ENCODE measurements around the gene MRPS26. TPM values are rescaled to one million over a fixed set of nuclear protein-coding genes. Genes with fewer than 3 reads are reported as not detected.

MRPS26 gene
- total and polyA plus RNA-seq, 4 donors = 19.6 to 50.5 (median 29.2) TPM

DNA sequence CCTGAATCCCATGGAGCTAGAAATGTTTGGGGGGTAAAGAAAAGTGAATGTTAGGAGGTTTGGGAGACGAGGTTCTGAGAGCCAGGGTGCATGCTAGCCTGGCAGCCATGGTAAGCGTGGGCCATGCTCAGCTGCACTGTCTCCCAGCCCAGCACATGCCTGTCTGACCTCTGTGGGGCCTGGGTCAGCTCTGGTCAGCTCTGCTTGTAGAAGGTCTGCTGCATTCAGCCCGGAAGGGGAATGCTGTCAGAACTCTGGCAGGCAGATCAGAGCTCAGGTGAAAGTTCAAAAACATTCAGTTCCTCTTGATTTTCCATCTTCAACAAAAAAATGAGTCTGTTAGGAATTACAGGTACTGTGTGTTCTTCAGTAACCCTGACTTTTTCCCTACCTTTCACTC is 8.2 kb upstream of the MRPS26 start:
- DNase-seq = no peak
- Histone ChIP-seq H3K36me3 (ENCODE audit: control insufficient read depth in 1 of 2, insufficient read depth in 2 of 2, low read length in 1 of 2) (peaks cover 0 to 10% of the 10 kb centered on the region in 2 donors), H3K9me3 (ENCODE audit: control insufficient read depth, low read length) (no peaks in the 10 kb centered on the region), H3K27me3 (ENCODE audit: control insufficient read depth in 1 of 2, insufficient read depth in 2 of 2, low read length in 1 of 2) (no peaks in the 10 kb centered on the region), H3K4me3 (ENCODE audit: low read length in 2 of 2) (no peak overlapping the region), H3K4me1 (ENCODE audit: control insufficient read depth in 1 of 2, insufficient read depth in 2 of 2, low read length in 2 of 2) (no peaks in the 10 kb centered on the region), H3K27ac (ENCODE audit: low read depth in 1 of 2, low read length in 2 of 2) (no peak overlapping the region)
- intact Hi-C loops (cut with DNase I) = no loop called here
- ATAC-seq (ENCODE audit: low FRiP score) = no peak
- 88 to 90% methylated on average over 3 of the region's 3 CpGs for WGBS, 2 donors

DNA sequence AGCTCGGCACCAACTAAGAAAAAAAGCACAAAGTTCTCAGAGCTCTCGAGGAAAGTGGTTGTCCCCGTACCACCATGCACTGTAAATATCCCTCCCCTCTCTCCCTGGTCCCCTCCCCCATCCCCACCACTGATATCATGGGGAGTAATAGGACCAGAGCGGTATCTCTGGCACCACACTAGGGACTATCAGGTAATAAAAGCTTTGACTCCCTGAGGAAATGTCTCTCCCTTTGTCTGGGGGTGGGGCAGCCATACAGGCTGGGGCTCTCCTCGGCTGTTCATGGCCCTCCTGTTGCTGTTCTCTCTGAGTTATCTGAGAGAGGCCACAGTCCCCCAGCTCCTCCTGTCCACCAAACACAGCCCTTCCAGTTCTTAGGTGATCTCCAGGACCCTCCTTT is 7.4 kb upstream of the MRPS26 start:
- Histone ChIP-seq H3K9me3 (ENCODE audit: control insufficient read depth, low read length) (no peaks in the 10 kb centered on the region), H3K4me3 (ENCODE audit: low read length in 2 of 2) (no peak overlapping the region), H3K4me1 (ENCODE audit: control insufficient read depth in 1 of 2, insufficient read depth in 2 of 2, low read length in 2 of 2) (no peaks in the 10 kb centered on the region), H3K36me3 (ENCODE audit: control insufficient read depth in 1 of 2, insufficient read depth in 2 of 2, low read length in 1 of 2) (peaks cover 0 to 10% of the 10 kb centered on the region in 2 donors), H3K27ac (ENCODE audit: low read depth in 1 of 2, low read length in 2 of 2) (no peak overlapping the region), H3K27me3 (ENCODE audit: control insufficient read depth in 1 of 2, insufficient read depth in 2 of 2, low read length in 1 of 2) (no peaks in the 10 kb centered on the region)
- DNase-seq = no peak
- WGBS, 2 donors = 72 to 79% methylated on average over 5 of the region's 5 CpGs
- intact Hi-C loops (cut with DNase I) = no loop called here
- ATAC-seq (ENCODE audit: low FRiP score) = no peak

DNA sequence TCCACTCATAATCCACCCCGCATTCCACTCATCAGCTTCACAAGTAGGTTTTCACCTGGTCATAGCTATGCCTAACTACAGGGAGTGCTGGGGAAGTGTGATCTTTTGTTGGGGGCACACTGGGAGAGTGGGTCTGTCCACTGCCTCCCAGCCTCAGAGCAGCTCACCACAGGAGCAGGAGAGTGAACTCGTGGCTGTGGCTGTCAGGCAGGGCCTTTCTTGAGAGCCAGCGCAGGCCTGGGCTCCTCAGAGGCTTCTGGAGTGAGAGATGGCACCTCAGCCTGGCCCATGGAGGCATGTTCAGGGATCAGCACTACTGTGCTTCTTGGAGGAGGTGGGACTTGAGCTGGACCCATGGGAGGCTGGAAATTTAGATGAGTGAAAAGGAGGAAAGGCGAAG is 6.4 kb upstream of the MRPS26 start:
- Histone ChIP-seq H3K4me3 (ENCODE audit: low read length in 2 of 2) (no peak overlapping the region), H3K27ac (ENCODE audit: low read depth in 1 of 2, low read length in 2 of 2) (no peak overlapping the region), H3K4me1 (ENCODE audit: control insufficient read depth in 1 of 2, insufficient read depth in 2 of 2, low read length in 2 of 2) (no peaks in the 10 kb centered on the region), H3K27me3 (ENCODE audit: control insufficient read depth in 1 of 2, insufficient read depth in 2 of 2, low read length in 1 of 2) (no peaks in the 10 kb centered on the region), H3K36me3 (ENCODE audit: control insufficient read depth in 1 of 2, insufficient read depth in 2 of 2, low read length in 1 of 2) (peaks cover 0 to 10% of the 10 kb centered on the region in 2 donors), H3K9me3 (ENCODE audit: control insufficient read depth, low read length) (no peaks in the 10 kb centered on the region)
- ATAC-seq (ENCODE audit: low FRiP score) (no peak), DNase-seq (no peak)
- WGBS, 2 donors = 77 to 91% methylated on average over 4 of the region's 4 CpGs
- intact Hi-C loops (cut with DNase I) = no loop called here

DNA sequence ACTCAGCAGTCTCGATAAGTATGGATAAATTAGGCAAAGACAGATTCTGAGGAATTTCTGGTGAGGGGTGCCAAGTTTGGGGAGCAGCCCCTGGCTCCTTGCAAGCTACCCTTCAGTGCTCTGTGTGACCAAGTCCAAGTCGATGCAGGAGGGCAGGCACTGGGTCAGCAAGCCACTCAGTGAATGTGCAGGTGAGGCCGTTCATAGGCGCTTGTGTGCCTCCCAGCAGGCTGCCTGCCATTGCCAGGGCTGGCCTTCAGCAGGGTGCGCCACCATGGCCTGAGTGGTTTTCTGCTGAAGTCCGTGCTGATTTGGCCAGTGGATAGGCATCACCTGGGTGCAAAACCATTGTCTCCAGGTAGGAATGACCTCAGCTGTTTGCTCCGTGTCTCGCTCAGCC is 5.8 kb upstream of the MRPS26 start:
- H3K36me3 ChIP-seq (ENCODE audit: control insufficient read depth in 1 of 2, insufficient read depth in 2 of 2, low read length in 1 of 2) = peaks cover 0 to 10% of the 10 kb centered on the region in 2 donors
- intact Hi-C loops (cut with DNase I) = loop anchor here in 1 of 2 donors (10.0 kb wide), 2 partner anchors 165 kb away; partner anchors contain the start of genes DDRGK1, ITPA and PTPRA
- 92 to 94% methylated on average over 8 of the region's 8 CpGs for WGBS, 2 donors

DNA sequence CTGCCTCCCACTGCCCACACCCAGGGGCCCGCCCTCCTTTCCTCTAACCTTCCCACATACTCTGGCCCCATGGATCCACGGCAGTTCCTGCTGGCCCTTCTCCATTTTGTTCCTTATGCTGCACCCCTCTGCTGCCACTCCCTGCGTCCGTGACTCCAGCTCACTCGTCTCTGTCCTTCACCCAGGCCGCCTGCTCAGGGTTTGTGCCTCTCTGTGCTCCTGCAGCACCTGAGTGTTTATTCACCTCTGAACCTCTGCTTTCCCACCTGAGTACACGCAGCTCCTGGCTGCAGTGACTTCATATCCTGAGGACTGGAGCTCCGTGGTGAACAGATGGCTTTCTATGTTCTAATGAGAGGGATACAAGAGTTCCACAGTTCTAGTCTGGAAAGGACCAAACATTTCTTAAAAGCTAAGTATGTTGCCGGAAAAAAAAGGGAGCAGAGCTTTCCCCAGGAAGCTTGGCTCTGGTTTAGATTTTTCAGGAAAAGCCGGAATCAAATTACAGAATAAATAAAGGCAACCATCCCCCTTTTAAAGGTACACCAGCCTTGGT is 3.9 kb upstream of the MRPS26 start:
- H3K4me3 ChIP-seq (ENCODE audit: low read length in 2 of 2) = no peak overlapping the region
- H3K9me3 ChIP-seq (ENCODE audit: control insufficient read depth, low read length) = no peaks in the 10 kb centered on the region
- H3K27me3 ChIP-seq (ENCODE audit: control insufficient read depth in 1 of 2, insufficient read depth in 2 of 2, low read length in 1 of 2) = no peaks in the 10 kb centered on the region
- intact Hi-C loops (cut with DNase I) = loop anchor here in 1 of 2 donors (10.0 kb wide), 2 partner anchors 163 to 167 kb away; partner anchors contain the start of genes DDRGK1, ITPA and PTPRA
- H3K36me3 ChIP-seq (ENCODE audit: control insufficient read depth in 1 of 2, insufficient read depth in 2 of 2, low read length in 1 of 2) = peaks cover 0 to 7% of the 10 kb centered on the region in 2 donors
- H3K27ac ChIP-seq (ENCODE audit: low read depth in 1 of 2, low read length in 2 of 2) = peak overlapping the region in 1 of 2 donors; percentile 50
- 21 to 24% methylated on average over 10 of the region's 10 CpGs for WGBS, 2 donors
- DNase-seq (no peak), ATAC-seq (ENCODE audit: low FRiP score) (no peak)
- H3K4me1 ChIP-seq (ENCODE audit: control insufficient read depth in 1 of 2, insufficient read depth in 2 of 2, low read length in 2 of 2) = no peaks in the 10 kb centered on the region

More for the DNA sequence above, 5.8 kb upstream of the MRPS26 start:
- no peak for DNase-seq
- H3K9me3 ChIP-seq (ENCODE audit: control insufficient read depth, low read length) = no peaks in the 10 kb centered on the region
- ATAC-seq (ENCODE audit: low FRiP score) = no peak
- no peak overlapping the region for H3K27ac ChIP-seq (ENCODE audit: low read depth in 1 of 2, low read length in 2 of 2)
- no peaks in the 10 kb centered on the region for H3K27me3 ChIP-seq (ENCODE audit: control insufficient read depth in 1 of 2, insufficient read depth in 2 of 2, low read length in 1 of 2)
- no peaks in the 10 kb centered on the region for H3K4me1 ChIP-seq (ENCODE audit: control insufficient read depth in 1 of 2, insufficient read depth in 2 of 2, low read length in 2 of 2)
- H3K4me3 ChIP-seq (ENCODE audit: low read length in 2 of 2) = no peak overlapping the region

DNA sequence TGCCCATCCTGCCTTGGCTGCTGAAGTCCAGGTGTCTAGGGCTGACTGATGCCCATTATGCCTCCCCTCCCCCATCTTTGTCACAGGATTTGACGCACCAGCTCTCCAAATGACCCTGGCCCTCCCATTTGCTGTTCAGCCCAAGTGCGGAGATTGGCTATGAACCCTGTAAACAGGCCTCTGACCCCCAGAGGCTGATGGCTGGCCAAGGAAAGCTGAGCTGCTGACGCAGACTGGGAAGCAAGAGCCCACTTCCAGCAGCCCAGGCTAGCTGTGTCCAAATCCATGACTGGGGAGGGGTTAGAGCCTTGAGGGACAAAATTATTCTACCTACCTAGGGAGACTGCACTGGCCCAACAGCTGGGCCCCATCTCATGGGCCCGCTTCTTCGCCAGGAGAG is 3.2 kb upstream of the MRPS26 start:
- Histone ChIP-seq H3K36me3 (ENCODE audit: control insufficient read depth in 1 of 2, insufficient read depth in 2 of 2, low read length in 1 of 2) (peaks cover 0 to under 1% of the 10 kb centered on the region in 2 donors), H3K9me3 (ENCODE audit: control insufficient read depth, low read length) (no peaks in the 10 kb centered on the region), H3K27ac (ENCODE audit: low read depth in 1 of 2, low read length in 2 of 2) (peak overlapping the region in 1 of 2 donors; percentile 49), H3K4me1 (ENCODE audit: control insufficient read depth in 1 of 2, insufficient read depth in 2 of 2, low read length in 2 of 2) (no peaks in the 10 kb centered on the region), H3K4me3 (ENCODE audit: low read length in 2 of 2) (no peak overlapping the region), H3K27me3 (ENCODE audit: control insufficient read depth in 1 of 2, insufficient read depth in 2 of 2, low read length in 1 of 2) (no peaks in the 10 kb centered on the region)
- intact Hi-C loops (cut with DNase I) = loop anchor here in 1 of 2 donors (10.0 kb wide), 2 partner anchors 162 to 168 kb away; partner anchors contain the start of genes DDRGK1, ITPA and PTPRA
- DNase-seq (peak in 1 of 2 donors; percentile 58), ATAC-seq (ENCODE audit: low FRiP score) (peak; percentile 55)
- WGBS, 2 donors = 44 to 61% methylated on average over 5 of the region's 5 CpGs

DNA sequence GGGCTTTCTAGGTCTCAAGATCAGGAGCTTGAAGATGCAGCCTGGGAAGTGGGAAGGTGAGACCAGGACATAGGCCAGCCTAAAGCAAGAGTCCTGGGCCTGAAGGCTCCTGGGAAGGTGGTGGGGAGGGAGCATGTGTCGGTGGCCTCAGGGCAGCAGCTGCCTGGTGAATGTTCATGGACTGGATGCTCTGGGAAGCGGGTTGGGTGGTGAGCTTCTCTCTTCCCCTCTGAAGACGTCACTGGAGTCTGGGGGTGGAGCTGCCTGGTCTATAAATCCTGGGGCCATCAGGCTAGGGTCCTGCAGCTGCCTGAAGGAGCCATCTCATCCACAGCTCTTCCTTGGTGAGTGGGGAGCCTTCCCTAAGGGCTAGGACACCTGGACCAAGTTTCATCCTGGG is 2.5 kb upstream of the MRPS26 start, which contains the start of gene GNRH2:
GNRH2 (plus strand) TSS at position 301 of the 400 bp plus-strand sequence. CDS start 793 bp downstream, outside the sequence.
- intact Hi-C loops (cut with DNase I) = loop anchor here in 1 of 2 donors (10.0 kb wide), 2 partner anchors 161 to 169 kb away; partner anchors contain the start of genes DDRGK1, ITPA and PTPRA
- Histone ChIP-seq H3K36me3 (ENCODE audit: control insufficient read depth in 1 of 2, insufficient read depth in 2 of 2, low read length in 1 of 2) (peaks cover 0 to 1% of the 10 kb centered on the region in 2 donors), H3K27ac (ENCODE audit: low read depth in 1 of 2, low read length in 2 of 2) (peak within 1 kb of the TSS in 1 of 2 donors; percentile 49), H3K4me3 (ENCODE audit: low read length in 2 of 2) (no peak within 1 kb of the TSS), H3K9me3 (ENCODE audit: control insufficient read depth, low read length) (no peaks in the 10 kb centered on the region), H3K27me3 (ENCODE audit: control insufficient read depth in 1 of 2, insufficient read depth in 2 of 2, low read length in 1 of 2) (no peaks in the 10 kb centered on the region), H3K4me1 (ENCODE audit: control insufficient read depth in 1 of 2, insufficient read depth in 2 of 2, low read length in 2 of 2) (no peaks in the 10 kb centered on the region)
- DNase-seq (no peak), ATAC-seq (ENCODE audit: low FRiP score) (no peak)
- WGBS, 2 donors = 86 to 94% methylated on average over 2 to 3 of the region's 3 CpGs

DNA sequence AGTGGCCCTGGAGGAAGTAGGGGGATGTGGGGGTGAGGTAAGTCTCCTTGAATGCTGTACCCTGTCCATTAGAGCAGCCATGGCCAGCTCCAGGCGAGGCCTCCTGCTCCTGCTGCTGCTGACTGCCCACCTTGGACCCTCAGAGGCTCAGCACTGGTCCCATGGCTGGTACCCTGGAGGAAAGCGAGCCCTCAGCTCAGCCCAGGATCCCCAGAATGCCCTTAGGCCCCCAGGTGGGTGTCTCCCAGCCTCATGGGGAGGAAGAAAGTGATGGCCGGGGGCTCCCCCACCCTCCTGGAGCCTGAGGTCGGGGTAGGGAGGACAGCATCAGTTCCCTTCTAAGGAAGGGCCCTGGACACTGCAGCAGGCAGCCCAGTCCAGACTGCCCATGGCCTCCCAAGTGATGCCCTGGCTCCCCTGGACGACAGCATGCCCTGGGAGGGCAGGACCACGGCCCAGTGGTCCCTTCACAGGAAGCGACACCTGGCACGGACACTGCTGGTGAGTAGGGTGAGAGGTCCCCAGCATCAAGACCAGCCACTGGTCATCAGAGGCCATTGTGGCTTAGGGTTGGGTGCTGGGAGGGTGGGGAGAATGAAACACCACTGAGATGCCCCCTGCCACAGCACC is 1.4 kb upstream of the MRPS26 start:
- Histone ChIP-seq H3K27me3 (ENCODE audit: control insufficient read depth in 1 of 2, insufficient read depth in 2 of 2, low read length in 1 of 2) (no peaks in the 10 kb centered on the region), H3K27ac (ENCODE audit: low read depth in 1 of 2, low read length in 2 of 2) (no peak overlapping the region), H3K4me1 (ENCODE audit: control insufficient read depth in 1 of 2, insufficient read depth in 2 of 2, low read length in 2 of 2) (no peaks in the 10 kb centered on the region), H3K4me3 (ENCODE audit: low read length in 2 of 2) (no peak overlapping the region), H3K9me3 (ENCODE audit: control insufficient read depth, low read length) (no peaks in the 10 kb centered on the region), H3K36me3 (ENCODE audit: control insufficient read depth in 1 of 2, insufficient read depth in 2 of 2, low read length in 1 of 2) (peaks cover 0 to 4% of the 10 kb centered on the region in 2 donors)
- intact Hi-C loops (cut with DNase I) = loop anchor here in 1 of 2 donors (10.0 kb wide), 2 partner anchors 160 to 170 kb away; partner anchors contain the start of genes DDRGK1, ITPA and PTPRA
- 94 to 96% methylated on average over 8 of the region's 8 CpGs for WGBS, 2 donors
- ATAC-seq (ENCODE audit: low FRiP score) = no peak
- DNase-seq = no peak
